ENCODE results near the gene DOCK4.

GRCh38 chr7:112056409-112056808, 149.8 kb downstream of the DOCK4 start:
- TF ChIP-seq CTCF (IDR thresholded peaks at IDR 0.05) (no peak), POLR2A (IDR thresholded peaks at IDR 0.05) (no peak)

Measured in esophagus squamous epithelium (tissue), 4 donors.